Mesendoderm (in vitro differentiated cells): Measurements from ENCODE around the gene SUSD3.

Source experiments
- DNase-seq: peaks from one replicate; pipeline ENCODE4 v3.0.0; 2013
- H2AK5ac ChIP-seq: 2 replicates; pipeline ENCODE4 v1.6.1; 2013; ENCODE audit warnings: low read length, inconsistent platforms
- H2BK120ac ChIP-seq: 2 replicates; pipeline ENCODE4 v1.6.1; 2013; ENCODE audit warnings: low read depth, mild to moderate bottlenecking, low read length, moderate library complexity, mixed read lengths
- H2BK15ac ChIP-seq: replicated peaks from 2 replicates; pipeline ENCODE4 v1.6.1; 2013; ENCODE audit warnings: low read depth, mild to moderate bottlenecking, moderate library complexity
- H2BK5ac ChIP-seq: 2 replicates; pipeline ENCODE4 v1.6.1; 2013; ENCODE audit warnings: low read length, inconsistent platforms
- H3K18ac ChIP-seq: 2 replicates; pipeline ENCODE4 v1.6.1; 2013; ENCODE audit warnings: mild to moderate bottlenecking, low read length, mixed read lengths
- H3K23ac ChIP-seq: one replicate; pipeline ENCODE4 v1.6.1; 2013; ENCODE audit warnings: low read length
- H3K27ac ChIP-seq: 2 replicates; pipeline ENCODE4 v1.5.1; 2013; ENCODE audit warnings: low read depth, mild to moderate bottlenecking, inconsistent platforms, low read length, moderate library complexity
- H3K27me3 ChIP-seq: 2 replicates; pipeline ENCODE4 v1.6.1; 2013; ENCODE audit warnings: low read length, control low read depth, mild to moderate bottlenecking, inconsistent platforms; ENCODE audit not compliant: insufficient read depth, poor library complexity
- H3K36me3 ChIP-seq: 2 replicates; pipeline ENCODE4 v1.6.1; 2013; ENCODE audit warnings: low read length, inconsistent platforms; ENCODE audit not compliant: control insufficient read depth, insufficient read depth
- H3K4ac ChIP-seq: one replicate; pipeline ENCODE4 v1.6.1; 2013; ENCODE audit warnings: low read depth, mild to moderate bottlenecking, low read length, moderate library complexity
- H3K4me1 ChIP-seq: 2 replicates; pipeline ENCODE4 v1.6.1; 2013; ENCODE audit warnings: low read depth, low read length, inconsistent platforms; ENCODE audit not compliant: control insufficient read depth
- H3K4me2 ChIP-seq: 2 replicates; pipeline ENCODE4 v1.6.1; 2013; ENCODE audit warnings: low read length
- H3K4me3 ChIP-seq: 2 replicates; pipeline ENCODE4 v1.5.1; 2013; ENCODE audit warnings: mild to moderate bottlenecking, low read length
- H3K56ac ChIP-seq: one replicate; pipeline ENCODE4 v1.6.1; 2013; ENCODE audit warnings: low read length
- H3K79me1 ChIP-seq: 2 replicates; pipeline ENCODE4 v1.6.1; 2013; ENCODE audit warnings: low read length, inconsistent platforms
- H3K79me2 ChIP-seq: 2 replicates; pipeline ENCODE4 v1.6.1; 2013; ENCODE audit warnings: mild to moderate bottlenecking, low read length; ENCODE audit not compliant: control insufficient read depth, insufficient read depth
- H3K9ac ChIP-seq: 2 replicates; pipeline ENCODE4 v1.6.1; 2013; ENCODE audit warnings: low read length, inconsistent platforms
- H4K5ac ChIP-seq: one replicate; pipeline ENCODE4 v1.6.1; 2013; ENCODE audit warnings: low read length
- H4K8ac ChIP-seq: one replicate; pipeline ENCODE4 v1.6.1; 2013; ENCODE audit warnings: low read depth, mild to moderate bottlenecking, control low read depth, low read length, moderate library complexity
- WGBS: extraction: QIAGEN DNeasy Blood & Tissue Kit; methylation state at CpG from one replicate; pipeline ENCODE4 v1.1.7; 2013; ENCODE audit warnings: low lambda C conversion rate, missing lambda C conversion rate; ENCODE audit not compliant: insufficient coverage; ENCODE audit errors: extremely low coverage; 5-methylcytosine and 5-hydroxymethylcytosine counted together

SUSD3 gene

GRCh38 chr9:93112864-93113389, 54.4 kb downstream of the SUSD3 start:
- no peak overlapping the region for H4K8ac ChIP-seq
- no CpG with 5 or more reads among the region's 13 CpGs for WGBS
- no peak overlapping the region for H2BK120ac ChIP-seq
- no peak overlapping the region for H4K5ac ChIP-seq
- no peak overlapping the region for H3K23ac ChIP-seq
- no peak overlapping the region for H2BK5ac ChIP-seq
- no peak overlapping the region for H2BK15ac ChIP-seq
- no peaks in the 10 kb centered on the region for H3K4me1 ChIP-seq
- no peak overlapping the region for H3K56ac ChIP-seq
- H3K27ac ChIP-seq: no peak overlapping the region
- no peaks in the 10 kb centered on the region for H3K27me3 ChIP-seq
- H3K18ac ChIP-seq: no peak overlapping the region
- no peak for DNase-seq
- H3K9ac ChIP-seq: no peak overlapping the region
- H3K4me2 ChIP-seq: no peak overlapping the region
- H3K4me3 ChIP-seq: no peak overlapping the region
- no peak overlapping the region for H2AK5ac ChIP-seq
- no peaks in the 10 kb centered on the region for H3K79me1 ChIP-seq
- H3K36me3 ChIP-seq: no peaks in the 10 kb centered on the region
- no peaks in the 10 kb centered on the region for H3K79me2 ChIP-seq
- H3K4ac ChIP-seq: no peak overlapping the region

GRCh38 chr9:93114169-93114983, 55.9 kb downstream of the SUSD3 start:
- Histone ChIP-seq H2BK120ac (no peak overlapping the region), H3K4me1 (no peaks in the 10 kb centered on the region), H3K36me3 (no peaks in the 10 kb centered on the region), H3K4me2 (no peak overlapping the region), H3K9ac (no peak overlapping the region), H3K79me1 (no peaks in the 10 kb centered on the region), H2BK5ac (no peak overlapping the region), H3K23ac (no peak overlapping the region), H3K56ac (no peak overlapping the region), H2BK15ac (no peak overlapping the region), H3K27me3 (no peaks in the 10 kb centered on the region), H3K4ac (no peak overlapping the region), H4K5ac (no peak overlapping the region), H3K79me2 (no peaks in the 10 kb centered on the region), H2AK5ac (no peak overlapping the region), H3K4me3 (no peak overlapping the region), H4K8ac (no peak overlapping the region), H3K27ac (no peak overlapping the region), H3K18ac (no peak overlapping the region)
- WGBS: no CpG with 5 or more reads among the region's 17 CpGs
- peak; percentile 55 for DNase-seq

DNA sequence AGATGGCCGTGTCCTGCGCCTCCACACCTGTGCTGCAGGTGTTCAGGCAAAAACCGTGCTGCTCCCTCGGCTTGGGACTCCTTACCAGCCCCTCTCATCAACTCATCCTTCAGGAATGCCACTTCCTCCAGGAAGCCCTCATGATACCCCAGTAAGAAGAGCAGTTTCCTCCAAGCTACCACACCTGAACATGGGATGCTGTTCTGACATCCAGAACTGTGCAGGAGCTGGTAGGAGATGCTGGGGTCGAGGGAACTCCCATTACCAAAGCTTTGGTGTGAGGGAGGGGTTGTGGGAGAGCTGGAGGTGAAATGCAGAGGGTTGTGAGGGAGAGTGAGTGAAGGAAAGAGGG, 56.5 kb downstream of the SUSD3 start:
- H2BK120ac ChIP-seq: no peak overlapping the region
- H2BK15ac ChIP-seq: no peak overlapping the region
- H4K8ac ChIP-seq: no peak overlapping the region
- no peak for DNase-seq
- H3K9ac ChIP-seq: no peak overlapping the region
- no peak overlapping the region for H3K27ac ChIP-seq
- H4K5ac ChIP-seq: no peak overlapping the region
- no peaks in the 10 kb centered on the region for H3K79me2 ChIP-seq
- H3K36me3 ChIP-seq: no peaks in the 10 kb centered on the region
- H3K79me1 ChIP-seq: no peaks in the 10 kb centered on the region
- no peaks in the 10 kb centered on the region for H3K27me3 ChIP-seq
- H3K4me3 ChIP-seq: no peak overlapping the region
- no peak overlapping the region for H2BK5ac ChIP-seq
- H3K4me1 ChIP-seq: no peaks in the 10 kb centered on the region
- no peak overlapping the region for H3K4ac ChIP-seq
- no CpG with 5 or more reads among the region's 5 CpGs for WGBS
- H3K18ac ChIP-seq: no peak overlapping the region
- no peak overlapping the region for H3K4me2 ChIP-seq
- no peak overlapping the region for H3K56ac ChIP-seq
- no peak overlapping the region for H2AK5ac ChIP-seq
- H3K23ac ChIP-seq: no peak overlapping the region

GRCh38 chr9:93115486-93116071, 57.1 kb downstream of the SUSD3 start:
- Histone ChIP-seq H3K27ac (no peak overlapping the region), H2BK15ac (no peak overlapping the region), H3K27me3 (no peaks in the 10 kb centered on the region), H2BK120ac (no peak overlapping the region), H3K18ac (no peak overlapping the region), H2AK5ac (no peak overlapping the region), H3K9ac (no peak overlapping the region), H3K36me3 (no peaks in the 10 kb centered on the region), H3K23ac (no peak overlapping the region), H3K4me2 (no peak overlapping the region), H4K8ac (no peak overlapping the region), H2BK5ac (no peak overlapping the region), H3K56ac (no peak overlapping the region), H3K4me3 (no peak overlapping the region), H3K79me2 (no peaks in the 10 kb centered on the region), H3K79me1 (no peaks in the 10 kb centered on the region), H3K4ac (no peak overlapping the region), H4K5ac (no peak overlapping the region), H3K4me1 (no peaks in the 10 kb centered on the region)
- WGBS: 100% methylated on average over 1 of the region's 3 CpGs
- DNase-seq: no peak

DNA sequence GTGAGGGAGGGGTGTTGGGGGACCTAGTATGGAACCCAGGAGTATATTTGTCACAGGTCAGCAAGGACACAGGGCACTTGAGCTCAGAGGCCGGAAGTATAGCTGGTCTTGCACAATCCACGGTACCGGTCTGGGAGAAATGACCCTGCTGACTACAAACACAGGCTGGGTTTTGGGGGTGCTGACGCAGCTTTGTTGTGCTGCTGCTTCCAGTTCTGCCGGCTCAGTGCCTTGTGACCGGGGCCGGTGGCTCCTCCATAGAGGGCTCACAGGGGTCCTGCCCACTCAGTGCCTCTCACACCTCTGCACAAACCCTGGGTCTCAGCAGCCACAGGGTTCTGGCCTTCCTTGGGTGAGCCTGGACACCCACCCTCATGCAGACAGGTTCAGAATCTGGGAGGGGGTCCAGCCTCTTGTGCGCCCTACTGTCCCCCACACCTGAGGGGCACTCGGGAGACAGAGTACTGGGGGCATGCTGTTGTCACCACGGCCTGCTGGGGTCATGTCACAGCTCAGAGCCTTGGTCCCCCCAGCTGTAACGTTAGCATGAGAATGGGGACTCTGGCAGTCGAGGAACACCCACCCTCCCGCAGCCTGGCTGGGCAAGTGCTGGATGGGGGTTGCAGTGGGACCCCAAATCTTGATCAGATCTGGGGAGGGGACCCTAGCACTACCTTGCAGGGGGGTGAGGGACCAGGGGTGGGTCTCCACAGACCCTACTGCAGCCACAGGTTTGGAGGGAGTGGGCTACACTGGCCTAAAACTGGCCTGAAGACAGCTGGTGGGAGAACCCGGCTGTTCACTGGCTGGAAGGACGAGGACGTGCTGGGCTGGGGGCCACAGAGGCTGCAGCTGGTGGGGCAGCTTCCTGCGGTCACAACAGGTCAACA, 57.8 kb downstream of the SUSD3 start:
- Histone ChIP-seq H3K79me2 (no peaks in the 10 kb centered on the region), H3K9ac (no peak overlapping the region), H4K5ac (no peak overlapping the region), H4K8ac (no peak overlapping the region), H3K4ac (no peak overlapping the region), H3K79me1 (no peaks in the 10 kb centered on the region), H2BK120ac (no peak overlapping the region), H3K4me3 (no peak overlapping the region), H2BK5ac (no peak overlapping the region), H3K4me1 (no peaks in the 10 kb centered on the region), H2AK5ac (no peak overlapping the region), H3K56ac (no peak overlapping the region), H2BK15ac (no peak overlapping the region), H3K4me2 (no peak overlapping the region), H3K36me3 (no peaks in the 10 kb centered on the region), H3K23ac (no peak overlapping the region), H3K27ac (no peak overlapping the region), H3K18ac (no peak overlapping the region), H3K27me3 (no peaks in the 10 kb centered on the region)
- WGBS: no CpG with 5 or more reads among the region's 17 CpGs
- no peak for DNase-seq
